Hindlimb muscle (tissue), 1 donor: ENCODE data around the gene FRG2B. TPM values are rescaled to one million over a fixed set of nuclear protein-coding genes. Genes with fewer than 3 reads are reported as not detected.
"Not testable (repeated sequence)": the region's sequence is repeated elsewhere in the genome, so short reads cannot be mapped to it uniquely, and the experiment has no call there.

Source experiments
- DNase-seq: peaks from one replicate; pipeline ENCODE4 v3.0.0-alpha.2; 2013
- polyA plus RNA-seq: library from polyadenylated mRNA; unstranded; fragments of 120-200 nt; gene quantifications from one replicate; pipeline ENCODE4 v1.2.1, GENCODE V29; 2013; ENCODE audit not compliant: insufficient read length

The FRG2B gene
- not detected for polyA plus RNA-seq

DNA sequence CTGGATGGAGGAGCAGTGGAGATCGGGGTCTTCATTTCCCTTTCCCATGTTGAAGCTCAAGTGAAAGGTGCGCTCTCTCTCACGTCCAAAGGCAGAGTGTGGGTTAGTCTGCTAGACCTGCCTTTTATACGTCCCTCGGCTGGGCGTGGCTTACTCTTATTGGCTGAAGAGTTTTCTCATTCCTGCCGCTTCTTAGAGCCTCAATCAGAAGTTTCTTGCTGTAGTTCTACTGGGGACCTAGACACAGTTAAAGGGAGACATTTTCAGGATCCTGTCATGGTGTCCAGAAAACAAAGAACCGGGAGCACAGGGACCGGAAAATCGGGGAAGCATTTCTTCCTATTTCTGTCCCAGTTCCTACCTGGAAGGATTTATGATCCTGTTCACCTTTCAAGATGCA is at the start of gene FRG2B:
TSS of gene FRG2B (minus strand) at position 101 of the 400 bp plus-strand sequence. CDS start at position 48, 53 bp downstream.
- not testable (repeated sequence) for DNase-seq

DNA sequence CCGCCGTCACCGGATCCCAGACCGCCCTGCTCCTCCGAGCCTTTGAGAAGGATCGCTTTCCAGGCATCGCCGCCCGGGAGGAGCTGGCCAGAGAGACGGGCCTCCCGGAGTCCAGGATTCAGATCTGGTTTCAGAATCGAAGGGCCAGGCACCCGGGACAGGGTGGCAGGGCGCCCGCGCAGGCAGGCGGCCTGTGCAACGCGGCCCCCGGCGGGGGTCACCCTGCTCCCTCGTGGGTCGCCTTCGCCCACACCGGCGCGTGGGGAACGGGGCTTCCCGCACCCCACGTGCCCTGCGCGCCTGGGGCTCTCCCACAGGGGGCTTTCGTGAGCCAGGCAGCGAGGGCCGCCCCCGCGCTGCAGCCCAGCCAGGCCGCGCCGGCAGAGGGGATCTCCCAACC is 40.9 kb upstream of the FRG2B start:
- DNase-seq = not testable (repeated sequence)

DNA sequence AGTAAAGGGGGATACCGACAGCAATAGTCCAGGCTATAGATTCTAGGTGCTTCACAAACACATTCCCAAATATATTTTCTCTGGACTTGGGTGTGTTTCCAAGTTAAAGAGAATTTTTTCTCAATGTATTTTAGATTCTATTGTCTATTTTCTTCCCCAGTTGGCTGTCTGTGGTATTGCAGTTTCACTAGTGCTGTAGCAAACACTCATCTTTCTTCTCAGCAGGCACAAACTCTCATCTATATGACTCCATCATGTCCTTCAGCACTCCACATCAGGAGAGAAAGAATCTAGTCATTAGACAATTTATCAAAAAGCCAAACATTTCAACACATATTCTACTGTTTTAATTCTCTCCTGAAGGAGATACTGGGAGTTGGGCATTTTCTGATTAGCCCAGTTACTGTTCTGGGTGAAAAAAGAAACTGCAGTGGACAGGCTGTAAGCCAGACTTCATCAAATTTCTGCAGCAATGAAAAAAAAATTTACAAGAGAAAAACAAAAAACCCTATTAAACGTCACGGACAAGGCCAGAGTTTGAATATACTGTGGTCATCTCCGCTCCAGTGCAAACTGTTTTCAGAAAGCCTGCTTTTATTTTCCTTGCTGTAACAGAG is 37.1 kb upstream of the FRG2B start:
- DNase-seq = not testable (repeated sequence)

DNA sequence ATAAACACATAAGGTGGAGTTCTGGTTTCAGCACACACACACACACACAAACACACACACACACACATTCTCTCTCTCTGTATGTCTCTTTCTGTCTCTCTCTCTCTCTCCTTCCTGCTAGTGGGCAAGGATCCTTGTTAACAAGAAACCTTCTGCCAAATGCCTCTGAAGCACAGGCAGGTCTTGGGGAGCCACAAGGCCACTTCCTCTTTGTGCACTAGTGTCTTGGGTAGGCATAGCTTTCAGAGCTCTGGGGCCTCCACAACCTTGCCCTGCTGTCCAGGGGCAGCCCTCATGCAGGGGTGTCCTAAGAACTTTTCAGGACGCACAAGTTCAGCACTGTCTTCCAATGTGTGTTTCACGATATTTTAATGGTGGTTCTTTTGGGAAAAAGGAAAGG is 34.5 kb upstream of the FRG2B start:
- not testable (repeated sequence) for DNase-seq

DNA sequence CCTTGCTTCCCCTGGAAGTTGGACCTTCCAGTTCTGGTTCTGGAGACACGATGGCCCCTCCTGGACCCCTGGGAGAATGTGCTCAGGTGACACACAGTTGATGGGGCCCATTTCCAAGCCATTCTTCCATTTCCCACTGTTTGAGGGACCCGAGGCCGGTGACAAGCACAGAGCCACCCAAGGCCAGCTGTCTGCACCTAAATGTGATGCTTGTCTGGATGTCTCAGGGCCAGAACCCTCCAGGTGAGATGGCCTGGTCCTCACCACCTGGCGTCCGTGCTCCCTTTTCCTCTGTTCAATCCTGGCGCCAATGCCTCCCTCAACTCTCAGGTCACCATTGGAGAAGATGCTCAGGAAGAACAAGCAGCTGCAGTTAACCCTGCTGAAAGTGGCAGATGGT is 33.9 kb upstream of the FRG2B start:
- DNase-seq = not testable (repeated sequence)

DNA sequence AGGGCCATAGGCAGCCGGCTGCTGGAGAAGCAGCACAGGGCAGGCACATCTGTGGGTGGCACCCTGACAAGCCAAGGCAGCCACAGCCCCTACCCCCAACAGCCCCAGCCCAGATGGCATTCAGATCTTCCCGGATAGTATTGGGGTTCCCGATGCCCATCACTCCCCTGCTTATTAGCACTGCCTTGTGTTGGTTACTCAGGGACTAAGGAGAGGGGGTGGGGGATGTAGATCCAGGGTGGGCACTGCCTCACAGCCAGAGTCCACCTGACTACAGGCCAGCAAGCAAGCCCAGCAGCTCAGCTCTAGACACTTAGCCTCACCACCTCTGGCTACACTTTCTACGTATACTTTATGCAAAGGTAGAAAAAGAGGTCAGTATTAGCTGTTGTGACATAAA is 30.7 kb upstream of the FRG2B start:
- DNase-seq = not testable (repeated sequence)

DNA sequence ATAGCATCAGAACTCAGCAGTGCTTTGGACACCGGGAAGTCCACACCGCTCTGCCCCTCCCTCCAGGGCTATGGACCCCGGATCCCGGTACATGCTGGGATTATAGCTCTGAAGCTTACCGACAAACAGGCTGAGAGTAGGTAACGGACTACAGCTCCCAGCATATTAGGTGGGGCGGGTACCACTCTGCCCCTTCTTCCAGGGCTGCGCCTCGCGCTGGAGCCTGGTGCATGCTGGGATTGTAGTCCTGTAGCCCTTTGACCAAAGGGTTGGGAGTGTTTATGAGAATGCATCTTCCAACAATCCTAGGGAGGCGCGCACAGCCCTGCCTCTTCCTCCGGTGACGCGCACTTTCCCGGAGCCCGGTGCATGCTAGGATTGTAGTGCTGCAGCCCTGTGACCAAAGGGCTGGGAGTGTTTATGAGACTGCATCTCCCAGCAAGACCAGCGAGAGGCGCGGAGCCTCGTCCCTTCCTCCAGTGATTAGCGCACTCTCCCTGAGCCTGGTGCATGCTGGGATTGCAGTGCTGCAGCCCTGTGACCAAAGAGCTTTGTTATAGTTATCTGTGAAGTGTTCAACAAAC is 22.4 kb upstream of the FRG2B start:
- DNase-seq = not testable (repeated sequence)

DNA sequence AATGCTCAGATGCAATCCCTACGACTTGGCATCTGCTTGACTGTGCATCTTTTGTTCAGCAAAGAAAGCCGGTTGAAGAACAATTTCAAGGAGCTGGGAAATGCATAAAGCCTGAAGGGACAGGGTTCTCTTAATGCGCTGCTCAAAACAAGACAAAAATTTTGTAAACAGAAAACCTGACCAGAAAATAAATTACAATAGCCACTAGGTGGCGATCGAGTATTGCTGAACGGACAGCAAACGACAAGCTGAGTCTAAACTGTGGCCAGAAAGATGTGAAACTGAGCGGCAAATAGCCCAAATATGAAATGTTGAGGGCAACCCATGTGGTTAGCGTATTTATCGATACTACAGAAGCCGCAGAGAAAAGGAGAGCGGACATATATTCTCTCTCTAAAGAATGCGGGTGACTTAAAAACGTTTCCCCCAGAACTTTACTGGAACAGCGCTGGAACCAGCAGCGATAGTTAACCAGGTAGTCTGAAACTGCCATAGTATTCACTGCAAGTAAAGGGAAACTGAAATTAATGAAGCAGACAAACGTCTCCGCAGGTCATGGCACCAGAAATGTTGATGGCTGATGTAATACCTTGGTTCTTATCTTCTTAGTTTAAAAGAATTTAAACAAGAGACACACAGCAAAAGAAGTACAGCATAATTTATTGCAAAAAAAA is 20.6 kb upstream of the FRG2B start:
- not testable (repeated sequence) for DNase-seq

DNA sequence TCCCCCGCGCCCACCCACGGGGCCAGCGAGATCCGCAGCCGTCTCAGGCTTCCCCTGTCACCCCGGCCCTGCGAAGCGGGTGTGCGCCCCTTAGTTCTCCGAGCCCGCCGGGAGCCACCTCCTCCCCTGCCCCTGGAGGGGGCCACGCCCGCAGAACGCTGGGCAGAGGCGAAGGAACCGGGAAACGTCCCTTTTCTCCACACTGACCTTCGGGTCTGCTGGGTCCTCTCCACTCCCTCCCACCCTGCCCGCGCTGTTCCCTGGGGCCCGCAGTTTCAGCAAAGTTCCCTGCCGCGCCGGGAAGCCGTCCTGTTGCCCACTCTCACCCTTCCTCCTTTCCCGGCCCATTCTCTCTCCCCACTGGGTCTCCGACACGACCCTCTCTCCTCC is 11.2 kb upstream of the FRG2B start:
- not testable (repeated sequence) for DNase-seq

DNA sequence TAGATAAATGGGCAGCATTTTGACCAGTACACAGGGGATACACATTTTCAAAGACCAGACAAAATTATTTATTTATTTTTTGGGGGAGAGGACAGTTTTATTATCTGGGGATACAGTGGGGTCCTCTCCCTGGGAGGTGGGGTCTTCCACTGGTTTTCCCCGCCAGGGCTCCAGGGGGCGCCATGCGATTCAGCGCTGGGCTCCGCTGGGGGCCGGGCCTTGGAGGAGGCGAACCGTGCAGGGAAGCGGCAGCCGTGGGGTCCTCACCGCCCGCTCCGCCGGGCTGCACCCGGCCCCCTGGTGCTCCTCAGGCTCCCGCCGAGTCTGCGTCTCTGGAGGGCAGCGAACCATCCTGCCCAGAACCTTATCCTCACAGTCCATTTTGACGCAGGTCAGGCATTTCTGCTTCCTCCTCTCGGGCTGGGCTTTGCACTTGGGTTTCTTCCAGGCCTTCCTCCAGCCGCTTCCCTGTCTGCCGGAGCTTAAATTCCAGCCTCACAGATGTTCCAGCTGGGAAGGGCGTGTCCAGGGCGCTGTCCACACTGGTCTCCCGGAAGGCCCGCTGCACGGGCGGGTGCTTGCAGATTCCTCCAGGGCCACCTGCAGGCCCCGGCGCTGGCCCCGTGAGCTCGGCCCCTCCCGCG is 10.7 kb upstream of the FRG2B start:
- not testable (repeated sequence) for DNase-seq

DNA sequence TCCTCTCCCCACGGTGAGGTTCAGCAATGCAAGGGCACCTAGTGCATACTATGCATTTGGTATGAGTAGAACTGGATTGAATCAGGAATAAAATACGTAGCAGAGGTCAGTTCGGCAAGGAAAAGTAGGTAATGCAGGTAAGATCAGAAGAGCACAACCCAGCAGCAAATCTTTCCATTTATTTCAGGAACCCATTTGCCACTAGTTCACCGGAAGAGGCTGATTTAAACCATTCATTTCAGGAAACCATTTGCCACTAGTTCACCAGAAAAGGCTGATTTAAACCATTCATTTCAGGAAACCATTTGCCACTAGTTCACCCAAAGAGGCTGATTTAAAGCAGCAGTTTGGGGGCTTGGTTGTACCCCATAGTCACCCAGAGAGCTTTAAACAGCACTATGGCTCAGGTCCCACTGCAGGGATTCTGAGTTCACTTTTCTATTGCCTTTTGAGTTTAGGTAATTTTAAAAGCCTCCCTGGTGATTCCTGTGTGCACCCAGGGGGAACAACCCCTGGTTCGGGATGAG is 4.2 kb upstream of the FRG2B start:
- DNase-seq = not testable (repeated sequence)

DNA sequence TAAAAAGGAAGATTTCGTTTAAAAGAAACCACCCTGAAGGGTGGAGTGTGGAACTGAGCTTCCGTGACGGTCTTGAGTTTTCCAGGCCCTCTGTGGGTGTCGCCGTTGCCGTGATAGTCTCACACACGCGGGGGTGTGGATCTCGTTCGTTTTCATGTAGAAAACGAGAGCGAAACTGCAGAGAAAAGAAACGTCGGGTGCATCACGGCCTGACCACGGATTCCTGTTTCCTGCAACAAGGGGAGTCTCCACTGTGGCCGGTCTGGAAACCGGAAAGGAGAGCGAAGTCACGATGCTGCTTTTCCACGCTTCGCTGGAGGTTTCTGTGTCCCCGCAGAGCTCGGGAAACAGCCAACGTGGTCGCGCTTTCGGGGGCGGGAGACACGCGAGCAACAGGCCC is 4.1 kb downstream of the FRG2B start:
- not testable (repeated sequence) for DNase-seq

DNA sequence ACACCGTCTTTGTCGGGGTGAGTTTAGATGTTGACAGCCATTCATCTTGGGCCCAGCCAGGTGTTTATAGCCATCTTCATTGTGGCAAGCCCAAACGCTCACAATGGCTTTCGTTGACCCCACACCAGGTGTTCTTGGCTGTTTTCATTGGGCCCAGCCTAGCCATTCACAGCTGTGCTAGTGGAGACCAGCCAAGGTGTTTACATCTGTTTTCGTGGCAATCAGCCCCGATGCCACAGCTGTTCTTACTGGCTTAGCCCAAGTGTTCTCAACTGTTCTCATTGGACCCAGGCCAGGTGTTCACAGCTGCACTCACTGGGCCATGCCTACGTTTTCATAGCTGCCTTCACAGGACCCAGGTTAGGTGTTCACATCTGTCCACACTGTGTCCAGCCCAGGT is 7.7 kb downstream of the FRG2B start:
- no peak for DNase-seq

DNA sequence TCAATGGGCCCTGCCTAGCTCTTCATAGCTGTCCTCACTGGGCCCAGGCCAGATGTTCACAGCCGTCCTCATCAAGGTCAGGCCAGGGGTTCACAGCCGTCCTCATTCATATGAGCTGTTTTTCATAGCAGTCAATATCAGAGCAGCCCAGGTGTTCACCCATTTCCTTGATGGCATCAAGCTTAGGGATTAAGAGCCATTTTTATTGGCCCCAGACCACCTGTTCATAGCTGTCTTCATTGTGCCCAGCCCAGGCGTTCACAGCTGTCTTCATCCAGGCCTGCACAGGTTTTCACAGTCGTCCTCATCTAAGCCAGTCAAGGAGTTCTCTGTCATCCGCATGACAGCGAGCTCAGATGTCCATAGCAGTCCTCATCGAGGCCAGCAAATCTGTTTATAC is 9.4 kb downstream of the FRG2B start:
- DNase-seq = no peak

DNA sequence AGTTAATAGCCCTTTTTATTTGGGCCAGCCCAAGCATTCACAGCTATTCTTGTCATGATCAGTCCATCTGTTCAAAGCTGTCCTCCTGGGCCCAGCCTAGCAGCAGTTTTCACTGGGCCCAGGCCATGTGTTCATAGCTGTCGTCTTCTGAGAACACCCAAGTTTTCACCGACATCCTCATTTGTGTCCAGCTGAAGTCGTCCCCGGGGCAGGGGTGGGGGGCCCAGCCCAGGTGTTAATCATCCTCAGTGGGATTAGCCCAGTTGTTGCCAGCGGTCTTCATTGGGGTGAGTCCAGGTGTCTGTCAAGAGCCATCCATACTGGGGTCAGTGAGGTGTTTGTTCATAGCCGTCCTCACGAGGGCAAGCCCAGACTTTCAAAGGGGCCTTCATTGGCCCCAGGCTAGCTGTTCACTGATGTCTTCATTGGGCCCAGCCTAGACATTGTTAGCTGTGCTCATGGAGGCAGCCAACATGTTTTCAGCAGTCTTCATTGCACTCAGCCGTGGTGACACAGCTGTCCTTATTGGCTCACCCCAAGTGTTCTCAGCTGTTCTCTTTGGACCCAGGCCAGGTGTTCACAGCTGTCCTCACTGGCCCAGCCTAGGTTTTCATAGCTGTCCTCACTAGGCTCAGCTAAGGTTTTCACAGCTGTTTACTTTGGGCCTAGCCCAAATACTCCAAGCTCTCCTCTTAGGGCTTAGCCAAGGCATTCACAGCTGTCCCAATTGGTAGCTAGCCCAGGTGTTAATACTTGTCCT is 10.0 kb downstream of the FRG2B start:
- DNase-seq = no peak

DNA sequence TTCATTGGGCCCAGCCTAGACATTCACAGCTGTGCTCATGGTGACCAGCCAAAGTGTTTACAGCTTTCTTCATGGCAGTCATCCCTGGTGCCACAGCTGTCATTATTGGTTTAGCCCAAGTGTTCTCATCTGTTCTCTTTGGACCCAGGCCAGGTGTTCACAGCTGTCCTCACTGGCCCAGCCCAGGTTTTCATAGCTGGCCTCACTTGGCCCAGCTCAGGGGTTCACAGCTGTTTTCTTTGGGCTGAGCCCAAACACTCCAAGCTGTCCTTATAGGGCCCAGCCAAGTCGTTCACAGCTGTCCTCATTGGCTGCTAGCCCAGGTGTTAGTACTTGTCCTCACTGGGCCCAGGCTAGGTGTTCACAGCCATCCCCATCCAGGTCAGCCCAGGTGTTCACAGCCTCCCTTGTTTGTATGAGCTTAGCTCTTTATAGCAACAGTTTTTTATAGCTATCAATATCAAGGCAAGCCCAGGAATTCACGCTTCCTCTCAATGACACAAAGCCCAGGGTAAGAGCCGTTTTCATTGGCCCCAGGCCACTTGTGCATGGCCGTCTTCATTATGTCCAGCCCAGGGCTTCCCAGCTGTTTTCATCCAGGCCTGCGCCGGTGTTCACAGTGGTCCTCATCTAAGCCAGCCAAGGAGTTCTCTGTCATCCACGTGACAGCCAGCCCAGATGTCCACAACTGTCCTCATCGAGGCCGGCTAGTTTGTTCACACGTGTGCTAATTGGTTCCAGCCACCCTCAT is 11.6 kb downstream of the FRG2B start:
- no peak for DNase-seq

DNA sequence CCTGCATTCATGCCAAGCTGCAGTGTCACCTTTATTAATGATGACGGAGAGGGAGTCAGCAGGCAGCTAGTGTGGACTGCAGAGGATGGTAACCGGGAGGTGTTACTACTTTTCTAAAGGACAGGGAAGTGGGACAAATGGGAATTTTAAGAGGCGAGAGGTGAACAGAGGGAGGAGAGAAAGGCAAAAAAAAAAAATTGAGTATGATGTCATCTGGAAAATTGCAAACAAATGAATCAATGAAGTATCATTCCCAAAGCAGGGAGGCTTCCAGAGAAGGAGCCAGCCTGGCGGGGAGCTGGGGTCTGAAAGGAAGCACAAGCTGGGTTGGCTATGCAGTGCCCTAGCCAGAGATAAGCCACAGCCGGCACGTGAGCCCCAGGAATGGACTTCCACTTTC is 12.9 kb downstream of the FRG2B start:
- DNase-seq = no peak

DNA sequence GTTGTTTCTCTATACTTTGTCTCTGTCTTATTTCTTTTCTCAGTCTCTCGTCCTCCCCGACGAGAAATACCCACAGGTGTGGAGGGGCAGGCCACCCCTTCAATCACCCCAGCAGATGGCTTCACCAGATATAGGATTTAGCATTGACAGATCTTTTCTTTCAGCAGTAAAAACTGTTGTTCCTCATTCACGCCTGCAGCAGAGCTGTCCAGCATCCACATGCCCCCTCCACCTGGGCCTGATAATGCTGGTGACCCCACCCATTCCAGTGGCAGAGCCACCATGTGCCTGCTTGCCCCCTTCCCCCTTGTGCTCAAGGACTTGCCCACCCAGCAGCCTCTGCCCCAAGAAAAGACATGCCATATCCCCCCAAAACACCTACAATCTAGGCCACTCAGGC is 15.5 kb downstream of the FRG2B start:
- DNase-seq = no peak

DNA sequence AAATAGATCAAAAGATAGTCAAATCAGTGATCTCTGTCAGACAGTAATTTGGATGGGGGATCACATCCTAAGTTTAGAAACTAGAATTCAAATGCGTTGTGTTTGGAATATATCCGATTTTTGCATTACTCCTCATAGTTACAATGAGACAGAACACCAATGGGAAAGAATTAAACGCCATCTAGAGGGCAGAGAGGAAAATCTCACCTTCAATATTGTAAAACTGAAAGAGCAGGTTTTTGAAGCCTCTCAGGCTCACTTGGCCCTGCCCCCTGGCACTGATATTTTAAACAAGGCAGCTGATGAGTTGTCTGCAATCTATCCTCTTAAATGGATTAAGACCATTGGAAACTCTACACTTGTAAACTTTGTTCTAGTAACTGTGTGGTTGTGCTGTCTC is 17.7 kb downstream of the FRG2B start:
- DNase-seq = no peak

DNA sequence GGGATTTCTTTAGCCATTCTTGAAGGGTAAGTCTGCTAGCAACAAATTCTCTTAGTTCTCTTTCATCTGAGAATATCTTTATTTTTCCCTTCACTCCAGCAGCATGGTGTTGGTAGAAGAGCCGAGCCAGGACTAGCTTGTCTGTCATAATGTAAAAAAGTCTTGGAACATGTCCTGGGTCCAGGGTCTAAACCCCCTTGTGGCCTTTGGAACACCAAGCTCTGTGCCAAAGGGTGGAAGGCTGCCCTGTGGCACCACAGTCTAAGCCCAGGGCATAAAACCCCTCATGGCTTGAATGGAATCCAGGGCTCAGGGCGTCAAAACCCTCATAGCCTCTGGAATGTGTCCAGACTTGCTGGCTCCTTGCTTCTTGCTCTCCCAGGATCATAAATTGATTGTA is 23.2 kb downstream of the FRG2B start:
- DNase-seq = not testable (repeated sequence)

DNA sequence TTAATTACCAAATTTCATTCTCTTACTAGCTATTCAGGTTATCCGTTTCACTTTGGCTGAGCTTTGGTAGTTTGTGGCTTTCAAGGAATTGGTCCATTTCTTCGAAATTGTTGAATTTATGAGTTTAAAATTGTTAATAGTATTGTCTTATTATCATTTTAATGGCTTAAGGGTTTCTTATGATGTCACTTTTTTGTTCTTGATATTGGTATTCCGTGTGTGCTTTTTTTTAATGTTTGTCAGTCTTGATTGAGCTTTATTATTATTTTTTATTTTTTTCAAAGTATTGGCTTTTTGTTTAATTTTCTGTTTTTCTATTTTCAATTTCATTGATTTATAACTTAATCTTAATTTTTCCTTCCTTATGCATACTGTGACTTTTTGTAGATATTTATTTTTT is 25.9 kb downstream of the FRG2B start:
- DNase-seq = no peak

DNA sequence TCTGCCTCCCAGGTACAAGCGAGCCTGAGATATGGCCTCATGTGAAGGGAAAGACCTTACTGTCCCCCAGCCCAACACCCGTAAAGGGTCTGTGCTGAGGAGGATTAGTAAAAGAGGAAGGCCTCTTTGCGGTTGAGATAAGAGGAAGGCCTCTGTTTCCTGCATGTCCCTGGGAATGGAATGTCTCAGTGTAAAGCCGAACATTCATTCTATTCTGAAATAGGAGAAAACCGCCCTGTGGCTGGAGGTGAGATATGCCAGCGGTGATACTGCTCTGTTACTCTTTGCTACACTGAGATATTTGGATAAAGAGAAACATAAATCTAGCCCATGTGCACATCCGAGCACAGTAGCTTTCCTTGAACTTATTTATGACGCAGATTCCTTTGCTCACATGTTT is 26.7 kb downstream of the FRG2B start:
- not testable (repeated sequence) for DNase-seq
